ENCODE results near the gene IVL.

IVL gene, protein sequence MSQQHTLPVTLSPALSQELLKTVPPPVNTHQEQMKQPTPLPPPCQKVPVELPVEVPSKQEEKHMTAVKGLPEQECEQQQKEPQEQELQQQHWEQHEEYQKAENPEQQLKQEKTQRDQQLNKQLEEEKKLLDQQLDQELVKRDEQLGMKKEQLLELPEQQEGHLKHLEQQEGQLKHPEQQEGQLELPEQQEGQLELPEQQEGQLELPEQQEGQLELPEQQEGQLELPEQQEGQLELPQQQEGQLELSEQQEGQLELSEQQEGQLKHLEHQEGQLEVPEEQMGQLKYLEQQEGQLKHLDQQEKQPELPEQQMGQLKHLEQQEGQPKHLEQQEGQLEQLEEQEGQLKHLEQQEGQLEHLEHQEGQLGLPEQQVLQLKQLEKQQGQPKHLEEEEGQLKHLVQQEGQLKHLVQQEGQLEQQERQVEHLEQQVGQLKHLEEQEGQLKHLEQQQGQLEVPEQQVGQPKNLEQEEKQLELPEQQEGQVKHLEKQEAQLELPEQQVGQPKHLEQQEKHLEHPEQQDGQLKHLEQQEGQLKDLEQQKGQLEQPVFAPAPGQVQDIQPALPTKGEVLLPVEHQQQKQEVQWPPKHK

DNA sequence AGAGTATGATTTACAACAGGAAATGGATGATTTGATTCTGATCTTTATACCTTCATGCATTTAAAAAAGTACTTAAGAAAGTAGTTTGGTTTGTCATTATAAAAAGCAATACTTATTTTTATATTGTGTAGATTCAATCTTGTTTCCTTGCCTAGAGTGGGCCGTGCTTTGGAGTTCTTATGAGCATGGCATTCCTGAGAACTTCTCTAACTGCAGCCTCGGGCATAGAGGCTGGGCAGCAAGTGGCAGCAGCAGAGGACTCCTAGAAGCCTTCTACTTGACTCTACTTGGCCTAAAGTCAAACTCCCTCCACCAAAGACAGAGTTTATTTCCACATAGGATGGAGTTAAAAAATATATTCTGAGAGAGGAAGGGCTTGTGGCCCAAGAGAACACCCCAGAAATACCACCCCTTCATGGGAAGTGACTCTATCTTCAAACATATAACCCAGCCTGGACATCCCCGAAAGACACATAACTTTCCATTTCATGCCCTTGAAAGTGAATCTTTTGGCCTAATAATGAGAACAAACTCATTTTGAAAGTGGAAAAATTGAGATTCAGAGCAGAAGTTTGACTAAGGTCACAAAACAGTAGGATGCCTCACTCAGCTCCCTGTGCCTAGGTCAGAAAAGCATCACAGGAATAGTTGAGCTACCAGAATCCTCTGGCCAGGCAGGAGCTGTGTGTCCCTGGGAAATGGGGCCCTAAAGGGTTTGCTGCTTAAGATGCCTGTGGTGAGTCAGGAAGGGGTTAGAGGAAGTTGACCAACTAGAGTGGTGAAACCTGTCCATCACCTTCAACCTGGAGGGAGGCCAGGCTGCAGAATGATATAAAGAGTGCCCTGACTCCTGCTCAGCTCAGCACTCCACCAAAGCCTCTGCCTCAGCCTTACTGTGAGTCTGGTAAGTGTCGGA lies at the start of gene IVL:
TSS of gene IVL (plus strand) at position 861 of the 916 bp plus-strand sequence. CDS start 1,252 bp downstream, outside the sequence.
- DNase-seq: no peak

DNA sequence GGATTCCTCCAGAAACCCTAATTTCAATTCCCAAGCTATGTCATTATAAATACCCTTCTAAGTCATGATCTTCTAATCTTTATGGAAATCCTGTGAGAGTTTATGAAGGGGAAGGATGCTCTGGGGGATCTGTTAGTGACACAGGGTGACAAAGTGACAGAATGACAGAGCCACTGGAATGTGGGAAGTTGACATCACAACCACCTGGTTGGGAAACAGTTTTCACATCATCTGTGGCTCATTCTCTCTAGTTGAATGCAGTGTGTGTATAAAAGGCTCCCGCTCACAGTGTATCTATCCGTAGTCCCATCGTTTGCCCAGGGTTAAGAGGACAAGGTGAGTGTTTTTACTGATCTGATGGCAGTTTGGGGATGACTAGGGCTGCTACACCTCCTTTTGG lies 48.6 kb upstream of the IVL start, which contains the start of gene LCE7A:
TSS of gene LCE7A (plus strand) at position 301 of the 400 bp plus-strand sequence. CDS start 702 bp downstream, outside the sequence.
- no peak for DNase-seq

DNA sequence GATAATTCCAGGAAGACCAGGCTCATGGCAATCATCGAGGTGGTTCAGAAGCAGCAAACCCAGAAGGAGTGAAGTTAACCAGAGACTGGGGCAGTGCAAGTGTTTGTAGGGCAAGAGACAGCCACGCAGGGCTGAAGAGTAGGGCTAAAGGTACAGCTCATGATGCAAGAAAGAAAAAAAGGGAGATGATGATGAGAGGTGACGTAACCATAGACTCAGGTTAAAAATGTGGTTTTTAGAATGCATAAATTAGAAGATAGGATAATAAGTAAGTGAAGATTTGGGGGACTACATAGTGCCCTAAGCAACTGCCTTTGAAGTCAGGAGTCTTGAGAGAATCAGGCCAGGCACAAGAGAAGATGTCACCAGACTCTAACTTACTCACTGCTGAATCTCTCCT lies 48.2 kb upstream of the IVL start:
- DNase-seq: no peak

DNA sequence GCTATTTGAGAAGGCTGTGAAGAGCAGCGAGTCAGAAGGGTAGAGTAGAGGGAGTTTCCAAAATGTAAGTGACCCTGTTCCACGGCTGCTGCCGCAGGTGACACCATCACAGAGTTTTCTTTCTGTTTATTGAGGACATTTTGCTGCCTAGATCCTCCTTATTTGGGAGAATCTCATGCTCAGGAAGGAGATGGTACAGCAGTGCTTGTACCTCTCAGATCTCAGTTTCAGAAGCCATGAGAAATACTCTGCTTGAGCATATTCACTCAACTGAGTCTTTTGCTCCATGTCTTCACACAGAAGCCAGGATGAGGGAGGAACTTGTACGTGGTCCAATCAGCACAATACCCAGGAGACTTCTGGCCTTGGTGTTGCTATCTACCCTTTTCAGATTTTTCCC lies 47.0 kb upstream of the IVL start:
- DNase-seq: no peak

DNA sequence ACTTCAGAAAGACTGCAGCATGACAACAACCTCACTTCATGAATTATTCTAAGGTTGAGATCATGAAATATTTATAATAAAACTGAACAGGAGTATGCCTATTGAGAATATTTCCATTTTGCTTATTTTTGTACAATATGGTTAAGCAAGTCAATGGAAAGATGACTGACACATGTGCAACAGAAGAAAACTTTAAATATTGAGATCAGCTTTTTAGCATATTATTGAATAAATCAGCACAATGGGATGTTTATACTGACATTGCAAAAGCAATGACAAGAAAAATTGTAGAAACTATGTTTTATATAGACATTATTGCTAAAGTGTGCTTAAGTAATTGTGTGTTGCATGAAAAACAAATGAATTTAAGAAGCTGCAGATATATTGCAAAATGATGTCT lies 43.9 kb upstream of the IVL start:
- no peak for DNase-seq

DNA sequence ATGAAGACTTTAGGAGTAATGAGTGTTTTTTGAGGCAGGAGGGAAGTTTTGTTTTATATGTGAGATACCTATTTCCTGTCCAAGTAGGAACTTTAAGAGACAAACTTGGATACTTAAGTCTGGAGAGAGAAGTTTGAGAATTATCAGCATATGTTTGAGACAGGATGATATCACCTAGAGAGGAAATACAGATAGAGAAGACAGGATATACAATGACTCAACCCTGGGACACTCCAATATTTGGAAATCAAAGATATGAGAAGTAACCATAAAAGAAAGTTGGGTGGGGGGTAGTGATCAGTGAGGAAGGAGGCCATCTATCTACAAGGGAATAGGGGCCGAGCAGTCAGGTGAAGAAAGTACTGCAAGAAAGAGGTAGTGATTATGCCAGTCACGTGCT lies 42.0 kb upstream of the IVL start:
- no peak for DNase-seq

DNA sequence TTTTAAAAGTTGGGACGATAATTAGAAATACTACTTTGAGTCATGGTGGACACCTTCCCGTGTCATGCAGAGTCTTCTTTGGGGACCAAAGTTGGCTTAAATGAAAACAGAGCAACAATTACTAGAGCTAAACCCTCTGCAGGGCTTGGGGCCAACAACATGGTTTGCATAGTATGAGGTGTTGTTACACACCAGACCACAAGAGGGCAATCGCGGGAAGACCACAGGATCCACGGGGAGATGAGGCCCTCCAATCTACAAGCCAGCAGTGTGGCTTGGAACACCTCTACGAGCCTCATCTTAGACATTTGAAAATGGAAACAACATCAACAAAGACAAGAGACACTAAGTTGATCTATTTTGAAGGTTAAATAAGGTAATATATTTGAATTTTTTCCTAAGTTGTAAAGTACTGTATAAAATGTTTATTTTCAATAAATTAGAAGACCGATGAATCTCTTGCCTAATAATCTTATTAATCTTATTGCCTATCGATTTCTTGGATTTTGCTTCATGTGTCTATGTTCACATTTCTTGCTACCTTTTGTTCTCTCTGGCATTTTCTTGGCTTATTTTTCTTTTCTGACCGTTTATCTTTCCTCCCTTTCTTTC lies 38.4 kb upstream of the IVL start:
- peak; percentile 18 to 48 for DNase-seq

DNA sequence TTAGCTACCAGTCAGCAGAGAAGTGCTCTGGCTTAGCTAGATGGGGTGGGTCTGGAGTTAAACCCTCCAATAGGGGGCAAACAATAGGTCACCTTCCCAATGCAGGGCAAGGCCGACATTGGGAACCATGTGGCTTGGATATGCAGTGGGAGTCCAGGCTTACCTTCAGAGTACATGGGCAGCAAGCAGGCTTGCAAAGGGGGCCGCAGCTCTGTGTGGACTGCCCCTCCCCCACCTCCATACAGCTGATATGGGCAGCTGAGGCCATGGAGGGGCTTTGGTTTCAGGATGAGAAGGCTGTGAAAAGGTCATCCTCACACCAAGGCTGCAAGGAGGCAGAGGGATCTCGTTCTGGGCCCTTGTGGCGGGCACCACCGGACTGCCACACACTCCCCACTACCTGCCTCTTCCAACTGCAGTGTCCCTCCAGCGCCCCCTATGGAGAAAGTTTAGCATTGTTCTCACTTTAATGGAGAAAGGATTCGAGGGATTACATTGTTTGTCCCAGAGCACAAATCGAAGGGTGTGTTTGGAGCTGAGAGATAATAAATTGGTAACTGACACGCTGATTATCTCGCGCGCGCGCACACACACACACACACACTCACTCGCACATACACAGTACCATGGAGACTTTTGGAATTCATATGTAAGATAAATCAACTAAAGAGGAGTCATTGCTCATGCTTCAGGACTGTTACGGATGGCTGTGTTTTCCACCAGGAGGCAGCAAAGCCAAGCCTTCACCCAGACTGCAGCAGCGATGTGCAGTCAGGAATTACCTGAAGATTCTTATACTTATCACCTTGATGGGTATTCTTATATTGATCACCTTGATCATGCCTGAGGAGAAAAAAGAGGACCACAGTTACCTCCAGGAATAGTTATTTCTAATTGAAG lies 37.3 kb upstream of the IVL start:
- DNase-seq: no peak

DNA sequence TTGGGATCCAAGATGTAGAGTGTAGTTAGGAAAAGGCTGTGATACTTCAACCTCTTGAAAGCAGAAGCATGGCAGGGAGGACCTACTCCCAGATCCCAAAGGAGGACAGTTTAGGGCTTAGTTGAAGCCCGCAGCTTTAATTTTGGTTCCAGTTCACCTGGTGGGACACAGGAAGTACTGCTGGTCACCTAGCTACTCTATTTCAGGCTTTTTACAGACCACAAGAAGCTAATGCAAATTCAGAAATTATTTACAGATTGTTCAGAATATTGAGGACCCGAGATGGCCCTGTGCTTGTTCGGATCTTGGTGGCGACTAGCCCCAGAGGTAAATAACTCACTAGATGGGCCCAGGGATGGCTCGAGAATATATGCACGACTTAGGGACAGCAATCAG lies 36.6 kb upstream of the IVL start:
- no peak for DNase-seq

DNA sequence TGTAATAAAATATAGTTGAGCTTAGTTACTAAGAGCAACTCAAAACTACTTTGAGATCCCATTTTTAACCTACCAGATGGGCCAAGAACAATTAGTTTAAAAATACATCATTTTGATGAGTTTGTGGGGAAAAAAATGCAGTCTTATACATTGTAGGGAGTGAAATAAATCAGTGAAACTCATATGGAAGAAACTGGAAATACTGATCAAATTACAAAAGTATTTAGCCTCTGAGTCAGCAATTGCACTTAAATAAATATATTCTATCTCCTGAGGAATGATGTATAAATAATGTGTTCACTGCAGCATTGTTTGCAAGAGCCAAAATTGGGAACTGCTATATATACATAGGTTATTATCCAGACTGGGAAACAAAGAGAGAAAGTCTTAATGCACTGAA lies 34.9 kb upstream of the IVL start:
- DNase-seq: no peak

DNA sequence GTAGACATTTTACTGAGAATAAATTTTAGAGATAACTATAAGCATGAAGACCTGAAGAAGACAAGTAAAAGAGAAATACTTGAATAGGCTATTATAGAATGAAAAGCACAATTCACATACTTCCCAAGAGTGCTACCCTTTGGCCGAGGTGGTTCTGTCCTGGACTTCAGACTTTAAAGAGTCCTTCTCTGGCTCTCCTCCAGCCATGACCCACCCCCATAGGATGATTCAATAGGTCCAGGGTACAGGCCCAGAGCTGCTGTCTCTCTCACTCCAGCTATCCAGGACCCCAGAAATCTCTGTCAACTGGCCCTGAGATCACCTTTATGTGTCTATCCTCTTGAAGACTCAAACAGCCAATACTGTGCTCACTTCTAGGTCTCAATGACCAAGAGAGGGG lies 31.5 kb upstream of the IVL start:
- DNase-seq: no peak

DNA sequence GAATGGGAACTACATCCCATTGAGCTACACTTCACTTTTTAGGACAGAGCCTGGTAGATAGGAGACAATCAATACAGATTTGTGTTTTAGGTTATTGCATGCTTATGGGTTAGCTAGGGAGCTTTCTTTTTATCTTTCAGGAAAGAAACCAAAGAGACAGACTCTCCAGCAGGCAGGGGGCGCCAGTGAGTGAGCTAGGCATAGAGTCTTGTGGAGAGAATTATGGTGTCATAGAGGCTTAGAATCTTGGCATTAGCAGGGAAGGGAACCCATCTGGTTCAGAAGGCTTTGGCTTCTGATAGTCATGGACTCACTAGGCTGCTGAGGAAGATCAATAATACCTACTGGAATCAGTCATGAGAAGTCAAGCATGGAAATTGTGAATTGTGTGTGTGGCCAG lies 30.3 kb upstream of the IVL start, which contains the start of gene SMCP:
TSS of gene SMCP (plus strand) at position 281 of the 400 bp plus-strand sequence. CDS start 6,101 bp downstream, outside the sequence.
- DNase-seq: no peak

DNA sequence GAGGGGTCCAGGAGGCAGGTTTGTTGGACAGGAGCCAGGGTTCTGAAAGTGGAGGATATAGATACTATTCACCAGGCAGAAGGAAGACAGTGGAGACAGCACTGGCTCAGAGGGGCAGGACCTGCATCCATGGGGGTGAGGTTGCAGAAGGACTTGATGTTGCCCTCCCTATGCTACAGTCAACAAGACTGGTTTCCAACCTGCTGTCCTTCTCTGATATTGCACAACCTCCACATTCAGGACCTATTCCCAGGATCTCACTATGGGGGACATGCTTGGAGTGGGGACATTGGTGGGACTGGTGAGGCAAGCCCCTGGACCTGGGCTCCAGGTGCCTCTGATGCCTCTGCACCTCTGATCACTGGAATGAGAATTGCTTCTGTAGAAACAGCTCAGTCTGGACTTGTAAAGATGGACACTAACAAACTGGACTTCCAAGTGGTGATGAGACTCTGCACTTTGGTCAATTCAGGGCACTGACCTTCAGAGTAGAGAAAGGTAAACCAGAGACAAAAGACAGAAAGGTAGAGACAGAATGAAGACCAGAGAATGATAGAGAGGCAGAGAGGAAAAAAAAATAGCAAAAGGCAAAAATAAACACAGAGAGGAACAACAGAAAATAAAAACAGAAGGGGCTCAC lies 28.7 kb upstream of the IVL start:
- DNase-seq: no peak

DNA sequence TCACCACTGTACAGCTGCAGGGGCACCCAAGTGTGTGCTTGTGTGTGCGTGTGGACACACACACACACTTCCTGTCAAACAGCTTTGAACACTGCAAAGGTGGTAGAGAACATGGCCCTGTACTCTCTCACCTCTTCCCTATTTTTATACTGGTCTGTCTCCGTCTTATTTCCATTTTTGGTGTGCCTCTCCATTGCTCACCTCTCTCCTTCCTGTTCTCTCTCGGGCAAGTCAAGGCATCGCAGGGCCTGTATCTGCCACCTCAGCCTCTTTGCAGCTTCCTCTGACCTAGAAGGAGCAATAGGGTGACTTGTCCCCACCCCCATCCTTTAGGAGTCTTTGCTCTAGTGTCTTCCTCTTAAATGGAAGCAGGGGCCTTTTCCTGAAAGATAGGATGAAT lies 28.0 kb upstream of the IVL start:
- no peak for DNase-seq

DNA sequence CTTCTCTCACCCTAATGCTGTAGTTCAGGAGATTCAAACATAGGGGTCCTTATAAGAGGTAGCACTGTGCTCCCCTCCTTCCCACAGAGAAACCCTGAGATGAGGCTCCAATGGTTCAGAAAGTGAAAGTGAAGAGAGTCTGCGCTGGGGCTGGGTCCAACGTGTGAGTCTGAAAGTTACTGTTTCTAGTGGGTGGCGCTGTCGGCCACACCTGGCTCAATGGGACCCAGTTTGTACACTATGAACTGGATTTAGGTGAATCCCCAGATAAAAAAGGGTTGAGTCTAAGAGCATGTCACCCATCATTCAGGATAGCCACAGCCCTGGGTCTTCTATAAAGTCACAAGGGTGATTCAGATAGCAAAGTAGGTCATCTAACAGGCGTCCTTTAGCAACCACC lies 27.4 kb upstream of the IVL start:
- no peak for DNase-seq

DNA sequence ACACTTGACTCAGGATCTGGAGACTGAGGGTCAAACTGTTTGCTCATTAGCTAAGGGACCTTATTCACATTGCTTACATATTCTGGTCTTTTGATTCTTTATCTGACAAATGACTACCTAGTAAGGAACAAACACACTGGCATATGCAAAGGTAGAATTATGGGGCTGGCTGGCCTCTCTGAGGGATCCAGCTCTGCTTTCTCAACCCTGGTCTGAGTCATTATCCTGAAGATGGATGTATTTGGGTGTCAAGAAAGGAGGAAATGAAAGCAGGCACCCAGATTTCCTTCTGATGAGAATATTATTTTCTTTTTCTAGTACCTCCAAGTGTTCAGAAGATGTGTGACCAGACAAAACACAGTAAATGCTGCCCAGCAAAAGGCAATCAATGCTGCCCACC lies 24.3 kb upstream of the IVL start:
- DNase-seq: no peak

DNA sequence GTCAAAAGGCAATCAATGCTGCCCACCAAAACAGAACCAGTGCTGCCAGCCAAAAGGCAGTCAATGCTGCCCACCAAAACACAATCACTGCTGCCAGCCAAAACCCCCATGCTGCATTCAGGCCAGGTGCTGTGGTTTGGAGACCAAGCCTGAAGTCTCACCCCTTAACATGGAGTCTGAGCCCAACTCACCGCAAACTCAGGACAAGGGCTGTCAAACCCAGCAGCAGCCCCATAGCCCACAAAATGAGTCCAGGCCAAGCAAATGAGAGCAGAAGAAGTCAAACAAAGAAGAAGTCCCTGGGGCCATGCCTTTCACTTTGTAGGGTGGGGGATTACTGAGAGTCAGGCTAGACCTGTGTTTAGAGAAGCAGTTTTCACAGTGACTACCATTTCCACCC lies 23.8 kb upstream of the IVL start:
- no peak for DNase-seq

DNA sequence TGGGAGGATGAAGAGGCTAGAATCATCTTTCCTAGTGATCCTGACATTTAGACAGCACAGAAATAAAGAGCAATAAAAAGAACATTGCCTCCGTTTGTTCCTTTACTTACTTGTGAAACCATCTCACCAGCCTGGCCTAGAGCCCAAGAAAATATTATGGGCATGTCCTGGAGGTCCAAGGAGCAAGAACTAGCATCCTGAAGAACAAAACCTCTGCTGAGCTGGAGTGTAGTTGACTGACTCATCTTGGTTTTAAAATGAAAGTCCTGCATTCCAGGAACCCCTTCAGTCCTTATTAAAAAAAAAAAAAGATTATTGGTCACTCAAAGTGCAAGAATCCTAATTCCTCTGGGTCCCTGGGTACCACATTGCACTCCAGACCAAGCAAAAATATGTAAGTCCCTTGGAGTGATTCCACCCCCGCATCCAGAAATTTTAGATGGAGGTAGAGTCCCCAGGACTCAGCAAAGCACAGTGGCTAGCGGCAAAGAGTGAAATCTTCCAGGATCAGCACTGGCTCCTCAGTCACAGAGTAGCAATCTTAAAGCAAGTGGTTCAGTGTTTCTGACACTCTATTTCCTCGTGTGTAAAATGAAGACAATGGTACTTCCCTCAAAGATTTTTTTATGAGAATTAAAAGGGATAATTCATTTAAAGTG lies 23.3 kb upstream of the IVL start:
- no peak for DNase-seq

DNA sequence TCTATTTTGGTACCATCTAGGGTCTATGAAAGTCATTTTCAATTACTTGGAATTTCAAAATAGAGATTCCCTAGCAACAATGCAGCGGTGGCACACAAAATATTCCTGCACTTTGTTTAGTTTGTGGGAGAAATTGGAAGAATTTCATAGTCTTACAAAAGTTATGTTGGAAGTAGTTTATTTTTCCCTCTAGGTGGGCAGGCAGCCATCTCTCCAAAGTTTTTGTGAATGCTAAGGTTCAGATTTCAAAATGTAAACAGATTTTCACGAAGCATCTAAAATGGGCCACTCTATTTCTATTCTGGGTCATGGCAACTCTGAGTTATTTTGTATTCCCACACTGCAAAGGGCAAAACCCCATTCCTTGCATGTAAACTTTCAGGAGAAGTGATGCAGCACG lies 22.3 kb upstream of the IVL start:
- DNase-seq: no peak

DNA sequence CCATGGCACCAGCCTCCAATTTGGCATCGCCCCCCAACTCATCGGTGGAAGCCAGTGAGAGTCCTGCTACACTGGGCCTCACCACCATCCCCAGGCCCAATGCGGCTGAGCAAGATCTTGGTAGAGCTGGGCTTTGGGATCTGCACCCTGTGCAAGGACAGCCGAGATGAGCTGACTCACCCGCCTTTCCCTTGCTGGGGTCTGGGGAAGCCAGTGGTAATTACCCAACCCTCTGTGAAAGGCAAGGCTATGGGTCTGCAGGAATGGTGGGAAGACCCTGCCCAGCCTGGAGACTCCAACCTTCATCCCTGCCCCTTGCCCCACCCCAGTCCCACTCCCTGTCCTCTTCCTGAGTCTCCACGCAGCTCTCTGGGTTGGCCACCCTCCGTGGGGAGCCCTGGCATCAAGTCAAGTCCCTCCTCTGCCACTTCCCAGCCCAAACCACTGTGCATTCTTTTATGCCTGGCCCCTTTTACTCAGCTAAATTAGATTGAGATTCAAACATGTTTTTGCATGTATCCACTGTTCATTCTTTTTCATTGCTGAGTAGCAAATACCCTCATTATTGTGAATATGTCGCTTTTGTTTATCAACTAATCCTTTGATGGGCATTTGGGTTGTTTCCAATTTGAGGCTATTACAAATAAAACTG lies 21.5 kb upstream of the IVL start:
- no peak for DNase-seq
